Endodermal cell (in vitro differentiated cells): ENCODE data around the gene RAB3GAP2. TPM values are rescaled to one million over a fixed set of nuclear protein-coding genes. Genes with fewer than 3 reads are reported as not detected.
"Not testable (repeated sequence)": the region's sequence is repeated elsewhere in the genome, so short reads cannot be mapped to it uniquely, and the experiment has no call there.

Experiments
- DNase-seq: peaks from one replicate; pipeline ENCODE4 v3.0.0-alpha.2; 2017
- H3K27ac ChIP-seq: 2 replicates; pipeline ENCODE4 v1.5.1; 2013; ENCODE audit warnings: mild to moderate bottlenecking, low read depth, low read length, moderate library complexity
- H3K27me3 ChIP-seq: 2 replicates; pipeline ENCODE4 v1.6.1; 2013; ENCODE audit warnings: mild to moderate bottlenecking, low read length, moderate library complexity; ENCODE audit not compliant: insufficient read depth, control insufficient read depth, poor library complexity, severe bottlenecking
- H3K36me3 ChIP-seq: 2 replicates; pipeline ENCODE4 v1.7.0; 2013; ENCODE audit warnings: mild to moderate bottlenecking, low read length, moderate library complexity; ENCODE audit not compliant: control insufficient read depth, insufficient read depth
- H3K4me1 ChIP-seq: one replicate; pipeline ENCODE4 v1.7.0; 2013; ENCODE audit warnings: low read length; ENCODE audit not compliant: control insufficient read depth, insufficient read depth
- H3K4me3 ChIP-seq: 2 replicates; pipeline ENCODE4 v1.5.1; 2013; ENCODE audit warnings: mild to moderate bottlenecking, low read length, moderate library complexity
- H3K9ac ChIP-seq: 2 replicates; pipeline ENCODE4 v1.6.1; 2013; ENCODE audit warnings: mild to moderate bottlenecking, low read length, moderate library complexity; ENCODE audit not compliant: poor library complexity, severe bottlenecking; ENCODE audit errors: extremely low read depth
- H3K9me3 ChIP-seq: 2 replicates; pipeline ENCODE4 v1.6.1; 2013; ENCODE audit warnings: mild to moderate bottlenecking, low read length, moderate library complexity; ENCODE audit not compliant: control insufficient read depth
- H3K27ac Mint-ChIP-seq: 2 replicates; pipeline ENCODE4 v1.8.0; 2020; ENCODE audit warnings: mixed read lengths
- H3K27me3 Mint-ChIP-seq: 2 replicates; pipeline ENCODE4 v1.8.0; 2021; ENCODE audit warnings: mild to moderate bottlenecking, mixed read lengths; ENCODE audit not compliant: insufficient read depth
- H3K36me3 Mint-ChIP-seq: 2 replicates; pipeline ENCODE4 v1.8.0; 2020; ENCODE audit warnings: low read depth, mixed read lengths
- H3K4me1 Mint-ChIP-seq: 2 replicates; pipeline ENCODE4 v1.8.0; 2020; ENCODE audit warnings: mixed read lengths
- H3K4me3 Mint-ChIP-seq: 2 replicates; pipeline ENCODE4 v1.8.0; 2020; ENCODE audit warnings: mild to moderate bottlenecking, moderate library complexity, mixed read lengths
- H3K9me3 Mint-ChIP-seq: 2 replicates; pipeline ENCODE4 v1.8.0; 2020; ENCODE audit warnings: mild to moderate bottlenecking, mixed read lengths
- WGBS, 2 experiments: methylation state at CpG; one replicate each; pipeline versions ENCODE4 v1.1.5 to v1.1.7; 2013; ENCODE audit warnings: missing lambda C conversion rate in 2 of 2, mixed read lengths in 1 of 2; ENCODE audit not compliant: insufficient coverage in 1 of 2, insufficient read length in 1 of 2; 5-methylcytosine and 5-hydroxymethylcytosine counted together
- total RNA-seq, 2 donors: library from RNA; stranded (reverse); fragmentation: NEBNext Ultra II Directional in 1 of 2; extraction: Animal tissue kit (Norgen Biotek cat#: 25700) in 1 of 2; gene quantifications; 2 replicates in 1 of 2; 3 replicates in 1 of 2; pipeline ENCODE4 v1.2.1, GENCODE V29; 2021
- TF ChIP-seq, protein P1 (sequence below): fragments of 200-600 bp; sonication (generic); conservative IDR thresholded peaks from 2 replicates; pipeline ENCODE4 v1.5.0; 2021; ENCODE audit warnings: antibody characterized with exemption, mild to moderate bottlenecking

Gene RAB3GAP2
- total RNA-seq, 2 donors from 2014 or later = 39.3 to 50.4 TPM

DNA sequence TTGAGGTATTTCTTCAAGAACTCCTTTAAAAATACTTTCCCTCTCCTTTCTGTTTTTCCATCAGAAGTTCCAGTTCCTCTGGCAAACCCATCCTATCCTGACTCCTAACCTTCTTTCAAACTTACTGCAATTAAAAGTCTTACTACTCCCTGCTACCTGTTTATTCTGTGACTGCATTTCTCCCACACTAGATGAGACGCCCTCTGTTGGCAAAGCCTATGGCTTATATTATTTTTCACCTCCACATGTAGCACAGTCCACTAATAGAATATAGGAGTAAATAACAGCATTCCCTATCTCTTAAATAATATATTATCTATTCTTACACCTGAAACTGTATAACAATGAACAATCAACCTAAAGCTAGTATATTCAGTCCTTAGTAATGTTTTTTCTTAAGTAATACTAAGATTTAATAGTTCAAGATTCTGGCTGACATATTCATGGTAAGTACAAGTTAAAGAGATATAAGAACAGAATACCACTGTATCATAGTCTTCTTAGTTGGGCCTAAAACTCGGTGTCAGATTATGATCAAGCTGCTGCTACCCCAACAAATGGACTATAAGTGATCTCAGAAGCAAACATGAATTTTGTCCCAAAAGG, 54.8 kb downstream of the RAB3GAP2 start:
- Mint-ChIP-seq H3K27ac (no peak overlapping the region), H3K4me1 (no peaks in the 10 kb centered on the region), H3K27me3 (no peaks in the 10 kb centered on the region), H3K9me3 (no peaks in the 10 kb centered on the region), H3K36me3 (peaks cover 12% of the 10 kb centered on the region), H3K4me3 (no peak overlapping the region)
- Histone ChIP-seq H3K36me3 (peaks cover 4% of the 10 kb centered on the region), H3K4me3 (no peak overlapping the region), H3K9ac (no peak overlapping the region), H3K4me1 (no peaks in the 10 kb centered on the region), H3K9me3 (peaks cover 4% of the 10 kb centered on the region), H3K27ac (no peak overlapping the region), H3K27me3 (no peaks in the 10 kb centered on the region)
- WGBS, 2 experiments = 52 to 100% methylated on average over 1 to 2 of the region's 2 CpGs
- peak; percentile 57 for DNase-seq
- TF ChIP-seq, protein P1, sequence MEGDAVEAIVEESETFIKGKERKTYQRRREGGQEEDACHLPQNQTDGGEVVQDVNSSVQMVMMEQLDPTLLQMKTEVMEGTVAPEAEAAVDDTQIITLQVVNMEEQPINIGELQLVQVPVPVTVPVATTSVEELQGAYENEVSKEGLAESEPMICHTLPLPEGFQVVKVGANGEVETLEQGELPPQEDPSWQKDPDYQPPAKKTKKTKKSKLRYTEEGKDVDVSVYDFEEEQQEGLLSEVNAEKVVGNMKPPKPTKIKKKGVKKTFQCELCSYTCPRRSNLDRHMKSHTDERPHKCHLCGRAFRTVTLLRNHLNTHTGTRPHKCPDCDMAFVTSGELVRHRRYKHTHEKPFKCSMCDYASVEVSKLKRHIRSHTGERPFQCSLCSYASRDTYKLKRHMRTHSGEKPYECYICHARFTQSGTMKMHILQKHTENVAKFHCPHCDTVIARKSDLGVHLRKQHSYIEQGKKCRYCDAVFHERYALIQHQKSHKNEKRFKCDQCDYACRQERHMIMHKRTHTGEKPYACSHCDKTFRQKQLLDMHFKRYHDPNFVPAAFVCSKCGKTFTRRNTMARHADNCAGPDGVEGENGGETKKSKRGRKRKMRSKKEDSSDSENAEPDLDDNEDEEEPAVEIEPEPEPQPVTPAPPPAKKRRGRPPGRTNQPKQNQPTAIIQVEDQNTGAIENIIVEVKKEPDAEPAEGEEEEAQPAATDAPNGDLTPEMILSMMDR = peak; percentile 73

DNA sequence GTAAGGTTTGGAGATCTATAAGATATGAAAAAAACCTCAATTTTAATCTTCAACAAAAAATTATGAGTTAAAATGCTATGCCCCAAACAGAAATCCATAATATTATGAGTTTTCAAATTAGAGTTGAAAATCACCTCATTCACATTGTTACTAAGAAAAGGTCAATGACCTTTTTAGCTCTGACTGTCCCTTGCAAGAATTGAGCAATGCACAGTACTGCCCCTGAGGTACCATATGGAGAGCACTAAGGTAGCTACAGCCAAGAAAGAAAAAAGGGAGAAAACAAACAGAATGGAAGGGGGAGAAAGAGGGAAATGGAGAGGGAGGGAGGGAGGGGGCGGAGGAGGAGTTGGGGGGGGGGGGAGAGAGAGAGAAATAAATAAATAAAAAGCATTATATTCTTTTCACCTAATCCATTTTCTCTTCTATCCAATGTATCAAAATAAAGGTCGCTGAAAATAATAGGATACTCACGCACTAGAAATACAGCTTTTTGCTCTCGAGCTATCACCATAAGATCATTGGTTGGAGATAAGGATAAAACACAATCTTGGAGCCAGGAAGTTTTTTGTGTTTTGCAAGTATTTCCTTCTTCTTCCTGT, 58.8 kb downstream of the RAB3GAP2 start:
- Histone ChIP-seq H3K36me3 (peaks cover 38% of the 10 kb centered on the region), H3K27ac (no peak overlapping the region), H3K9ac (no peak overlapping the region), H3K4me1 (no peaks in the 10 kb centered on the region), H3K4me3 (no peak overlapping the region), H3K9me3 (peaks cover 4% of the 10 kb centered on the region), H3K27me3 (no peaks in the 10 kb centered on the region)
- H3K4me1 Mint-ChIP-seq = no peaks in the 10 kb centered on the region
- no peaks in the 10 kb centered on the region for H3K9me3 Mint-ChIP-seq
- no peak for DNase-seq
- TF ChIP-seq, protein P1 = no peak
- H3K36me3 Mint-ChIP-seq = peaks cover 9% of the 10 kb centered on the region
- H3K27me3 Mint-ChIP-seq = no peaks in the 10 kb centered on the region
- no peak overlapping the region for H3K27ac Mint-ChIP-seq
- 94 to 100% methylated on average over 3 of the region's 4 CpGs for WGBS, 2 experiments
- no peak overlapping the region for H3K4me3 Mint-ChIP-seq

DNA sequence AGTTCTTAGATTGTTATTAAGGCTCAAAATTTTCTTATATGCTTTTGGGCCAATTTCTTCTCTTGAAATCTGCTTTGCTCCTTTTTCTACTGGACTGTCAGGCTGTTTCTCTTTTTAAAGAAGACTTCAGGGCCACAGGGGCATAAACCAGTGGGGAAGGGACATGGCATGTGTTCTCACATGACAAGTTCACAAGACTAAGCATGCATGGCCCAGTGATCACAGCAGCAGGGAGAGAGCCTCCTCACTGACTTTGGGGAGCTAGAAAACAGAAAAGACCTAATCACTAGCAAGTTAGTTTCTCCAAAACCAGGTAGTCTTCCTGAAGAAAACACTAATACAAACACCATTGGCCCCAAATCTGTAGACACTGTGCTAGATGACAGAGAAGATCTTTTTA, 64.8 kb downstream of the RAB3GAP2 start:
- Mint-ChIP-seq H3K9me3 (peaks cover 3% of the 10 kb centered on the region), H3K4me3 (no peak overlapping the region)

GRCh38 chr1:220204758-220205157, 67.5 kb downstream of the RAB3GAP2 start:
- not testable (repeated sequence) for H3K27ac Mint-ChIP-seq

More for the DNA sequence above, 64.8 kb downstream of the RAB3GAP2 start:
- Mint-ChIP-seq H3K36me3 (peaks cover 33% of the 10 kb centered on the region), H3K27me3 (no peaks in the 10 kb centered on the region), H3K4me1 (no peaks in the 10 kb centered on the region), H3K27ac (no peak overlapping the region)
- TF ChIP-seq, protein P1 = no peak
- DNase-seq = no peak
- H3K9me3 ChIP-seq = peaks cover 11% of the 10 kb centered on the region
- no peaks in the 10 kb centered on the region for H3K27me3 ChIP-seq
- peaks cover 84% of the 10 kb centered on the region for H3K36me3 ChIP-seq
- H3K9ac ChIP-seq = no peak overlapping the region
- H3K27ac ChIP-seq = peak overlapping the region; percentile 6
- no peak overlapping the region for H3K4me3 ChIP-seq
- H3K4me1 ChIP-seq = no peaks in the 10 kb centered on the region

More at GRCh38 chr1:220204758-220205157, 67.5 kb downstream of the RAB3GAP2 start:
- not testable (repeated sequence) for H3K27me3 ChIP-seq, H3K27ac ChIP-seq, H3K4me3 ChIP-seq, H3K9me3 Mint-ChIP-seq, H3K27me3 Mint-ChIP-seq, H3K4me3 Mint-ChIP-seq, H3K4me1 Mint-ChIP-seq, DNase-seq, H3K4me1 ChIP-seq, H3K9ac ChIP-seq
- WGBS, 2 experiments = no CpG with 5 or more reads among the region's 2 CpGs
- peaks cover 32% of the 10 kb centered on the region for H3K36me3 Mint-ChIP-seq
- Histone ChIP-seq H3K36me3 (peaks cover 86% of the 10 kb centered on the region), H3K9me3 (peaks cover 11% of the 10 kb centered on the region)
